ENCODE measurements around the gene GALNT15. TPM values are rescaled to one million over a fixed set of nuclear protein-coding genes. Genes with fewer than 3 reads are reported as not detected.

The GALNT15 gene
- total and polyA plus RNA-seq, 7 donors, result 1.2 to 211 (median 36.6) TPM

DNA sequence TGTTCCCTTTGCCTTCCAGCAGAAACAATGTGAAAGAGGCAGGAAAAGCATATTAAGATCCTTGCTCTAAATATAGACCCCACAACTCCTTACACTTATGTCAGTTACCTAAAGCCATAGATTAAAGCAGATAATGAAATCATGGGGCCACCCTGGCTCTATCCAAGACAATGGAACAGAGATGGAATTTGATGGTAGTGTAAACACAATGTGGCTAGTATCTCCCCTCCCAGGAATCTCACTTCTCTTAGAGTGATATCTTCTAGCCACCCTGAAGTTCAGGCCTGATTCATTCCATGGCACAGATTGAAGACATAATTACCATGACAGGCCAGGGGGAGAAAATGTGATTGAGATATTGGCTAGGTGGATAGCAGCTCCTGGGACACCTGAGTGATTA is 32.6 kb downstream of the GALNT15 start:
- Histone ChIP-seq H3K4me1 (no peaks in the 10 kb centered on the region), H3K4me3 (no peak overlapping the region), H3K27me3 (no peaks in the 10 kb centered on the region), H3K27ac (no peak overlapping the region), H3K9me3 (no peaks in the 10 kb centered on the region), H3K36me3 (no peaks in the 10 kb centered on the region)
- TF ChIP-seq EP300 (IDR thresholded peaks at IDR 0.05), result no peak
- no peak for TF ChIP-seq POLR2A (IDR thresholded peaks at IDR 0.05)
- TF ChIP-seq POLR2AphosphoS5 (IDR thresholded peaks at IDR 0.05), result no peak
- TF ChIP-seq, protein P1, sequence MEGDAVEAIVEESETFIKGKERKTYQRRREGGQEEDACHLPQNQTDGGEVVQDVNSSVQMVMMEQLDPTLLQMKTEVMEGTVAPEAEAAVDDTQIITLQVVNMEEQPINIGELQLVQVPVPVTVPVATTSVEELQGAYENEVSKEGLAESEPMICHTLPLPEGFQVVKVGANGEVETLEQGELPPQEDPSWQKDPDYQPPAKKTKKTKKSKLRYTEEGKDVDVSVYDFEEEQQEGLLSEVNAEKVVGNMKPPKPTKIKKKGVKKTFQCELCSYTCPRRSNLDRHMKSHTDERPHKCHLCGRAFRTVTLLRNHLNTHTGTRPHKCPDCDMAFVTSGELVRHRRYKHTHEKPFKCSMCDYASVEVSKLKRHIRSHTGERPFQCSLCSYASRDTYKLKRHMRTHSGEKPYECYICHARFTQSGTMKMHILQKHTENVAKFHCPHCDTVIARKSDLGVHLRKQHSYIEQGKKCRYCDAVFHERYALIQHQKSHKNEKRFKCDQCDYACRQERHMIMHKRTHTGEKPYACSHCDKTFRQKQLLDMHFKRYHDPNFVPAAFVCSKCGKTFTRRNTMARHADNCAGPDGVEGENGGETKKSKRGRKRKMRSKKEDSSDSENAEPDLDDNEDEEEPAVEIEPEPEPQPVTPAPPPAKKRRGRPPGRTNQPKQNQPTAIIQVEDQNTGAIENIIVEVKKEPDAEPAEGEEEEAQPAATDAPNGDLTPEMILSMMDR (IDR thresholded peaks at IDR 0.05), result no peak
- no peak for DNase-seq
- intact Hi-C loops (cut with DNase I), result no loop called here

DNA sequence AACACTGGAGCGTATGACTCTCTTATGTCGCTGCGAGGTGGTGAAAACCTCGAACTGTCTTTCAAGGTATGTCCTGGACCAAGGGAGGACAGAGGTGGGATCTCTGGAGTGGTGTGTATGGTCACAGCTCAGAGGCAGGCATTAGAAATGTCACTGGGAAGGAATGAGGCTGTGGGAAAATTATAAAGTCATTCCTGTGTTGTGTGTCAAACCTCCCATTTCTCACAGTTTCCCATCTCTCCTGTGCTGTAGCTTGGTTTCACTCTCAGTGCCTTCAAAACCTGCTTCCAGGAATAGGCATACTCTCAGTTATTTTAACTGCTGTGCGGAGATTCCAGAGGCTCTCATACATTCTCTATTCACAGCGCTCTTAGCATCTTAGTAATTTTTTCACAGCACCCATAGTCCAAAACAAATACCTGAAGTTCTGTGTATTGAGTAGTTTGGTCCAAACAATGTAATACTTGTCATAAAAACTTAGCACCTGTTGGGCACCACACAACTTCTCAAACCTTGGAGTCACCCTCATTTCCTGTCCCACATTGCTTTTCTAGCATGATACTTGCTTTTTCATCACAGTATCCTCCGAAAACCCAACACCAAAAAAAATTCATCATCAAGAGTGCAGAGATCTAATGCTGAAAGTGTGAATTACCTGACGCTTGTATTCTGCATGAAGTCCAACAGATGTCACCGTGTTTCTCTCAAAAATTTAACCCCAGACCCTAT is 36.9 kb downstream of the GALNT15 start:
- no peaks in the 10 kb centered on the region for H3K36me3 ChIP-seq
- intact Hi-C loops (cut with DNase I), result no loop called here

DNA sequence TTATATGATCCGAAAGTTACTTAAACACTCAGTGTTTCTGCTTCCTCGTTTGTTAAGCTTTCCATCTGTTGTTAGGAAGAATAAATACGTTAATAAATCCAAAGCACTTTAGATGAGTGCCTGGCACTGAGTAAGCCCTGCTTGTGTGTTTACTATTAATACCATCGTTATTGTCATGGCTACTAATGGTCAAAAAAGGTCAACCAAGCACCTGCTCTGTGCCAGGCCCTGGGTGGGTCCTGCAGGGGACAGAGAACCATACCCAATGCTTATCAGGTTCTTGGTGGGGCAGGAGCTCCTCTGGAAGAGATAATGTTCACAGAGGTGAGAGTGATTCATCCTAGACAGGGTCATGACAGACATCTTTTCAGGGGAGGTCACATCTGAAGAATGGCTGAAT is 39.9 kb downstream of the GALNT15 start:
- Histone ChIP-seq H3K36me3 (no peaks in the 10 kb centered on the region), H3K4me1 (no peaks in the 10 kb centered on the region), H3K27ac (no peak overlapping the region), H3K9me3 (no peaks in the 10 kb centered on the region), H3K27me3 (no peaks in the 10 kb centered on the region), H3K4me3 (no peak overlapping the region)
- intact Hi-C loops (cut with DNase I), result no loop called here
- no peak for DNase-seq
- WGBS, 2 donors, result 69 to 72% methylated on average over 4 of the region's 4 CpGs
- TF ChIP-seq EP300 (IDR thresholded peaks at IDR 0.05) (no peak), POLR2AphosphoS5 (IDR thresholded peaks at IDR 0.05) (no peak), POLR2A (IDR thresholded peaks at IDR 0.05) (no peak)
- TF ChIP-seq, protein P1 (IDR thresholded peaks at IDR 0.05), result no peak

More for the DNA sequence above, 36.9 kb downstream of the GALNT15 start:
- DNase-seq, result no peak
- H3K9me3 ChIP-seq, result no peaks in the 10 kb centered on the region
- H3K4me1 ChIP-seq, result no peaks in the 10 kb centered on the region
- no peak overlapping the region for H3K4me3 ChIP-seq
- no peaks in the 10 kb centered on the region for H3K27me3 ChIP-seq
- WGBS, 2 donors, result 81 to 87% methylated on average over 9 of the region's 9 CpGs
- no peak overlapping the region for H3K27ac ChIP-seq
- TF ChIP-seq POLR2A (IDR thresholded peaks at IDR 0.05), result no peak
- TF ChIP-seq, protein P1 (IDR thresholded peaks at IDR 0.05), result no peak
- TF ChIP-seq EP300 (IDR thresholded peaks at IDR 0.05), result no peak
- TF ChIP-seq POLR2AphosphoS5 (IDR thresholded peaks at IDR 0.05), result no peak

DNA sequence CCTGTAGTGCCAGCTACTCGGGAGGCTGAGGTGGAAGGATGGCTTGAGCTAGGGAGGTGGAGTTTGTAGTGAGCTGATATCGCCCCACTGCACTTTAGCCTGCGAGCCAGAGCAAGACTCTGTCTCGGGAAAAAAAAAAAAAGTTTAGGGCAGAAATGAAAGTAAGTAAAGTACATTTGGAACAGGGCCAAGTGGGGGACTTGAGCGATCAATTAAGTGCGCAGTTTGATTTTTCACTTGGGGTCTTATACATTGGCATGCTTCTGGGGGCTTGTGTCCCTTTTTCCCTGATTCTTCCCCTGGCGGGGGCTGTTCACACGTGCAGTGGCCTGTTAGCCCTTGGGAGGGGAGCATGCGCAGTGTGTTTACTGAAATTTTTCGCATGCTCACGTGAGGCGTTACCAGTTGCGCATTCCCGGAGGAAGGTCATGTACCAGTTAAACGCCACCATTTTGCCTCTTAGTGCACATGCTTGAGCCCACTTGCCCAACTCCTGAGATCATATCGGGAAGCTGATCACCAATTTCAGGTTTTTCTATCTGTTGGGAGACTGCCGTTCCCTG is 42.0 kb downstream of the GALNT15 start:
- Histone ChIP-seq H3K9me3 (no peaks in the 10 kb centered on the region), H3K4me3 (no peak overlapping the region), H3K36me3 (no peaks in the 10 kb centered on the region), H3K27me3 (no peaks in the 10 kb centered on the region), H3K4me1 (no peaks in the 10 kb centered on the region), H3K27ac (no peak overlapping the region)
- intact Hi-C loops (cut with DNase I), result no loop called here
- no peak for DNase-seq
- TF ChIP-seq, protein P1 (IDR thresholded peaks at IDR 0.05), result no peak
- TF ChIP-seq POLR2AphosphoS5 (IDR thresholded peaks at IDR 0.05), result peak in 1 of 4 donors; percentile 7
- TF ChIP-seq POLR2A (IDR thresholded peaks at IDR 0.05), result no peak
- no peak for TF ChIP-seq EP300 (IDR thresholded peaks at IDR 0.05)
- 84 to 87% methylated on average over 17 of the region's 17 CpGs for WGBS, 2 donors

Data from sigmoid colon (tissue), 7 donors.